Memory B cell (primary cell): ENCODE measurements around the gene KCNK5.

Source experiments
- ATAC-seq: fragments of 150-1000 bp; cut with Tn5 transposase; 2 replicates; pipeline ENCODE4 v1.10.0; 2021; ENCODE audit warnings: low read depth, mild to moderate bottlenecking, moderate library complexity
- DNase-seq, 2 donors: peaks; one replicate each; pipeline ENCODE4 v3.0.0; 2022; ENCODE audit warnings: low spot score in 2 of 2
- H3K27ac Mint-ChIP-seq: one replicate; pipeline ENCODE4 v1.8.0; 2022; ENCODE audit warnings: mild to moderate bottlenecking, moderate library complexity, mixed read lengths
- H3K27me3 Mint-ChIP-seq: one replicate; pipeline ENCODE4 v1.8.0; 2022; ENCODE audit warnings: mixed read lengths
- H3K36me3 Mint-ChIP-seq: one replicate; pipeline ENCODE4 v1.8.0; 2022; ENCODE audit warnings: mild to moderate bottlenecking, mixed read lengths
- H3K4me1 Mint-ChIP-seq: one replicate; pipeline ENCODE4 v1.8.0; 2022; ENCODE audit warnings: mixed read lengths
- H3K4me3 Mint-ChIP-seq: one replicate; pipeline ENCODE4 v1.8.0; 2022; ENCODE audit warnings: mild to moderate bottlenecking, moderate library complexity, mixed read lengths
- H3K9me3 Mint-ChIP-seq: one replicate; pipeline ENCODE4 v1.8.0; 2022; ENCODE audit warnings: mixed read lengths

The KCNK5 gene

DNA sequence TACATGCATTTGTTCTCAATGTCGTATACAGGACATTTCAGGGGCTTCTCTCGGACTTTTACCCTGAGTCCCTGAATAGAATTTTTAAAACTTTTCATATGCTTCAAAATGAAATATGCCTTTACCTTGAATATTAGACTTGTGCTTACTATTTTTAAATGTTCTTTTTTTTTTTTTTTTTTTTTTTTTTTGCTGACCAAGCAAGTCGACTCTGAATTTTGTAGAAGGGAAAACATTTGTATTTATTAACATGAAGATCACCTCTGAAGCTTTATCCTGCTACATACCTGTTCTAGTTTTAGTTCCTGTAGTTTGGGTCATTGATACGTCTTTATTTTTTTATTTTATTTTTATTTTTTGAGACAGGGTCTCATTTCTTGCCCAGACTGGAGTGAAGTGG is 74.6 kb downstream of the KCNK5 start:
- Mint-ChIP-seq H3K27ac (no peak overlapping the region), H3K36me3 (no peaks in the 10 kb centered on the region), H3K4me1 (peaks cover 4% of the 10 kb centered on the region), H3K27me3 (peaks cover 24% of the 10 kb centered on the region), H3K4me3 (no peak overlapping the region), H3K9me3 (no peaks in the 10 kb centered on the region)
- no peak for DNase-seq
- no peak for ATAC-seq

DNA sequence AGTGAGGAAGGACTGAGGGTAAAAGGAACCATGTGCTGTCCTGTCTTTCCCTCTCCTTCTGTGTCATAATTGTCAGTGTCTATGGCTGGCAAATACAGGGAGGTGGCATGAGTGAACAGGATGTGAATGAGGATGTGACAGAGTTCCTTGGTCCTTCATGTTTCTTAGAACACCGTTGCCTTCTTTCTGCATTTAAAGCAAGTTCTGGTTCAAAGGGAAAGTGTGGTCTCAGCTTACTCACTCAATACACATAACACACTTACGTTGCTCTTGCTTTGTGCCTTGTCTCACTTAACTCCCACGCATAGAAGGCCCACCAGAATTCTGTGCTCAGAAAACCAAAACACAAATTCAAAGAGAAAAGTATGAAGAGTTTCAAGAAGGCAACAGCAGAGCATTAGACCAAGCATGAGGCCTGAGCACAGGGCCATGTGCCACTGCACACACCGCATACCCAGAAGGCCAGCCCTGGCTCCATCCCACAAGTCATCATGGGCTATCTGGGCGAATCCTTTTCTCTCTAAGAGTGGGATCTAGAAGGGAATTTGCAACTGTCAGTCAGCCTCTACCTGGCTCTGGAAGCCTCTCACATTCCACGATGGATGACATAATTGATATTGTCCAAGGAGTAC is 75.4 kb downstream of the KCNK5 start:
- DNase-seq (no peak), ATAC-seq (no peak)
- Mint-ChIP-seq H3K9me3 (no peaks in the 10 kb centered on the region), H3K27me3 (peaks cover 26% of the 10 kb centered on the region), H3K27ac (no peak overlapping the region), H3K4me1 (peaks cover 4% of the 10 kb centered on the region), H3K4me3 (no peak overlapping the region), H3K36me3 (no peaks in the 10 kb centered on the region)

DNA sequence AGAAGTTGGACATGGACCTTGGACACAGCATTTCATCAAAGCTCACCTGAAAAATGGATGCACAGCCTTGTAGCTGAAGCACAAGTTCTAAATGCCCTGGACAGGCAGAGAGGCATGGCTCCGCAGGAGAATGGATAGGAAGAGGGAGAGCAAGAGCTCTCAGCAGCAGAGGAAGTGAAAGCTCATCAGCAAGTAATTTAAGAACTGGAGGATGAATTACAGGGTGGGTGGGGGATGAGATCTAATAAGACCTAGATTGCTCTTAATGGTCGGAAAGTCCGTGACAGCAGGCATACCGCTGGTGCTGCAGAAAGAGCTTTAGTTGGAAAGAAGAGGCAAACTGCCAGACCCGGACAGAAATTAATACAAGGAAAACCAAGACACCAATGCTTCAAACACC is 77.0 kb downstream of the KCNK5 start:
- H3K36me3 Mint-ChIP-seq, result no peaks in the 10 kb centered on the region
- no peak for ATAC-seq
- DNase-seq, result no peak
- H3K9me3 Mint-ChIP-seq, result no peaks in the 10 kb centered on the region
- H3K4me1 Mint-ChIP-seq, result peaks cover 4% of the 10 kb centered on the region
- peaks cover 27% of the 10 kb centered on the region for H3K27me3 Mint-ChIP-seq
- no peak overlapping the region for H3K4me3 Mint-ChIP-seq
- H3K27ac Mint-ChIP-seq, result no peak overlapping the region

DNA sequence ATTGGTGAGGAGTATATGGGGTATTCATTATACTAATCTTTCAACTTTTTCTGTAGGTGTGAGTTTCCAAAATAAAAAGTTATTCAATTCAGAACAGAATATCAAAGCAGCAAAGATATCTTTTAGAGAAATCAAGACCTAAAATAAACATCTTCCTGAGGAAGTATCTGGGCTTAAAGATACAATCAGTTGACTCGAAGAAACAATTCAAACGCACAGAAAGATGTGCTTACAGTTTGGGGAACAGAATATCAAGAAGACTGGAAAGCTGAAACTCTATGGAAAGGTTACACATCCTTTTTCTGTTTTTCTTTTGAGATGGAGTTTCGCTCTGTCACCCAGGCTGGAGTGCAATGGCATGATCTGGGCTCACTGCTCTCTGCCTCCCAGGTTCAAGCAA is 78.1 kb downstream of the KCNK5 start:
- Mint-ChIP-seq H3K9me3 (no peaks in the 10 kb centered on the region), H3K36me3 (no peaks in the 10 kb centered on the region), H3K4me3 (no peak overlapping the region), H3K27ac (no peak overlapping the region), H3K27me3 (peaks cover 27% of the 10 kb centered on the region), H3K4me1 (peaks cover 4% of the 10 kb centered on the region)
- ATAC-seq (no peak), DNase-seq (no peak)

DNA sequence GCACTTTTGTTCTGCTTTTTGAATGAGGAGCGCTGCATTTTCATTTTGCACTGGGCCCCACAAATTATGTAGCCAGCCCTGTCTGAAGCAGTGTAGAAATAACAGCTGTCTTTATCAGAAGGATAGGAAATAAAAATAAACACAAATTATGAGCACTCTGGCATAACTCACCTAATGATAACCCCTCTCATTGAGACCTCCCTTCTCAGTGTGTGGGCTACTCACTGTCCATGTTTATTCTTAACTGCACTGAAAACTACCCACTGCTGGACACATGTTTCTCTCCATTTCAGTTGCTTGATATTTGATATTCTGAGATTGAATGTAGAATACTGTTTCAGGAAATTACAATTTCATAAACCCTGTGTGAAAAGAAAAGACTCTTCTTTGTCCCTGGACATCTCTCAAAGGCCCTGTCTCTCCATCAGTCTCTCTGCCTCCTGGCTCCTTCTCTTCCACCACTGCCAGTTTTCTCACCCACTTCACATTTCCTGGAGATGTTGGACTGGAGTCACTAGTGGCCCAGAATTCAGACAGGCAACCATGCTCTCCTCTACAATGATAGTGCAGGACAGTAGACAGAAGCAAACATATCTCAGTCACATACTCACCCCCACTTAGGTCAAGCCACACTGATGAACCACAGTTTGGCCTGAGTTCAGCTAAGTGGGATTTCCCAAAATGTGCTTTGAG is 84.6 kb downstream of the KCNK5 start:
- DNase-seq, result no peak
- Mint-ChIP-seq H3K27me3 (peaks cover 15% of the 10 kb centered on the region), H3K4me1 (no peaks in the 10 kb centered on the region), H3K9me3 (peaks cover 4% of the 10 kb centered on the region), H3K36me3 (peaks cover 1% of the 10 kb centered on the region), H3K4me3 (no peak overlapping the region), H3K27ac (no peak overlapping the region)
- ATAC-seq, result no peak

DNA sequence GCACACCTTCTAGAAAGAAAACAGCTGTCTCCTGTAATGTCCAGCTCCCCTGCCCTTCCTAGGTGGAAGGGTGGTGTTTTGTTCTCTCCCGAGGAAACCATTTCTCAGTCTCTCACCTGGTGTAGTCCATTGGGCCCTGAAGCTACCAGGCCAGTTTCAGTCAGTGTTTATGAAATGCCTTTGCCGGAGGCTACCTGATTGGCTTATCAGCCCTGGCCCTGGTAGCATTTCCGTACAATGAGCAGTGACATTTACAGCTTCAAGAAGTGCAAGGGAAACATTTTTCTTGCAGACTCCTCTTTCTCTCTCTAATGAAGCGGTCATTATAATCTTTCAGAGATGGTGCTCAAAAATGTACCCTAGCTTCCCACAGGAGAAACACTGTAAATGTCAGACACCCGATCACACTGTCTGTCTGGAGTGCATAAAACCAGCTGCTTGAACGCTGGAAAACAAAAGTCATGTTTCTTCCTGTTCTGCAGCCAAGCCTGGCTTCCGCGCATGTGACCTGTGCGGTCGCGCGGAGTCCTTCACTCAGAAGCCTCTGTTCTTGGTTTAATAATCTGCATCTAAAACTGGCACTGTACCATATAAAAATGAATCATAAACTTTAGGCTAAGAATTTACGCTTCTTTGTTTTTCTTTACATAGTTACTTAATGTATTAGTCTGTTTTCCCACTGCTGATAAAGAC is 85.9 kb downstream of the KCNK5 start:
- peaks cover 1% of the 10 kb centered on the region for H3K36me3 Mint-ChIP-seq
- peaks cover 12% of the 10 kb centered on the region for H3K27me3 Mint-ChIP-seq
- peak; percentile 15 for ATAC-seq
- no peak overlapping the region for H3K4me3 Mint-ChIP-seq
- H3K9me3 Mint-ChIP-seq, result peaks cover 6% of the 10 kb centered on the region
- no peak for DNase-seq
- no peaks in the 10 kb centered on the region for H3K4me1 Mint-ChIP-seq
- H3K27ac Mint-ChIP-seq, result no peak overlapping the region

DNA sequence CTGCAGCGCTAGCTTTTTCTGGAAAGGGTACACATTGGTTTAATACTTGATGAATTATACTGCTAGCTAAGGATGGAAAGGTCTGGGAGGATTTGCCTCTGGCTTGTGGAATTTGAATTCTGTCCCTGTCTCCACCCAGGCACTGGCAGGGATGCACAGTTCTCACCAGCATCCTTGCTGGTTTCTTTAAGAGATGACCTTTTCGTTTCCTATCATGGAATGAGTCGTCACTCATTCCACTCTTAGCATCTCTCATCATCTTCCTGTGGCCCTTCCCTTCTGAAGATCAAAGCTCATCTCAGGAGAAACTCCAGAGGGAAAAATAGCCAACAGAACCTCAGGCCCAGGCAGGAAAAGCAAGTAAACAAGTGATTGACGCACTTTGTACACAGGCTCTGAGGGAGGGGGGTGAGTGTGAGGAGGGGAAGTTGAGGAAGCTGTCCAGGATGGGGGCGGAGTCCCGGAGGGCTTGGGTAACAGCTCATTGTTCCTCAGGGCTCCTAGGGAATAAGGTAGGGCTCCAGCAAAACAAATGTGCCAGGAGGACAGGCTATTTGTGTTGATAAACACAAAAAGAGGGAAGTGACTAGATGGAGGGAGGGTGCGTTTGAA is 88.6 kb downstream of the KCNK5 start:
- Mint-ChIP-seq H3K27ac (no peak overlapping the region), H3K36me3 (peaks cover 1% of the 10 kb centered on the region), H3K4me1 (no peaks in the 10 kb centered on the region), H3K27me3 (peaks cover 12% of the 10 kb centered on the region), H3K9me3 (peaks cover 8% of the 10 kb centered on the region), H3K4me3 (no peak overlapping the region)
- ATAC-seq, result no peak
- no peak for DNase-seq
